ENCODE measurements around the gene BAD. TPM values are rescaled to one million over a fixed set of nuclear protein-coding genes. Genes with fewer than 3 reads are reported as not detected.
A peak's percentile ranks its signal among the peaks of the same experiment; 100 is the strongest.

The BAD gene
- total and polyA plus RNA-seq, 10 of the 15 experiments (the other 5 are each of a cell fraction or from before 2014, with no cell fraction given) = 1.5 to 67.2 (median 39.6) TPM

DNA sequence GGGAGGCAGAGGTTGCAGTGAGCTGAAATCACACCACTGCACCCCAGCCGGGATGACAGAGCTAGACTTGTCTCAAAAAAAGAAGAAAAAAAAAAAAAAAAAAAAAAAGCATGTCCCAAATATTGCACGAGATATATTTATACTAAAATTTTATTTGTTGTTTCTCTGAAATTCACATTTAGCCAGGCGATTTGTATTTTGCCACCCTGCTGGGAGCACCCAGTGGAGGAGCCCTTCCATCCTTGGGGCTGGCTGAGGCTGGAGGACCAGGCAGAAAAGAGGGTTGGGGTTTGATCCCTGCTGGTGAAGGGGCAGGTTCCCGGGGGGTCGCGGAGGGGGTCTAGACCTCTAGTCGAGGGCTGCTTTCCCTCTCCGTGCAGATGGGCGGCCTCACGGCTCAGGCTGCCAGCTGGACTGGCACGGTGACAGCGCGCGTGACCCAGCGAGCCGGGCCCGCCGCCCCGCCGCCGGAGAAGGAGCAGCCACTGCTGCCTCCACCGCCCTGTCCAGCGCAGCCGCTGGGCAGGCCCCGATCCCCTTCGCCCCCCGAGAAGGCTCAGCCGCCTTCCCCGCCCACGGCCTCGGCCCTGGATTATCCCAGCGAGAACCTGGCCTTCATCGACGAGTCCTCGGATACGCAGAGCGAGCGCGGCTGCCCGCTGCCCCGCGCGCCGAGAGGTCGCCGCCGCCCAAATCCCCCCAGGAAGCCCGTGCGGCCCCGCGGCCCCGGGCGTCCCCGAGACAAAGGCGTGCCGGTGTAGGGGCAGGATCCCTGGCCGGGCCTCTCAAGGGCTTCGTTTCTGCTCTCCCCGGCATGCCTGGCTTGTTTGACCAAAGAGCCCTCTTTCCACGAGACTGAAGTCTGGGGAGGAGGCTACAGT lies 14.7 kb upstream of the BAD start:
- ATAC-seq (no peak), FAIRE-seq (no peak), DNase-seq (ENCODE audit: low read depth, low spot score) (no peak)
- Histone ChIP-seq H4K20me1 (ENCODE audit: control insufficient read depth, insufficient read depth) (no peaks in the 10 kb centered on the region; the same call in 1 of the 2 replicates), H3K27ac (ENCODE audit: control insufficient read depth, insufficient read depth) (no peak overlapping the region), H2AFZ (ENCODE audit: control insufficient read depth, low read depth, low read length) (no peak overlapping the region), H3K9ac (ENCODE audit: control insufficient read depth, insufficient read depth, low read length) (no peak overlapping the region), H3K9me3 (replicated peaks; ENCODE audit: control insufficient read depth, insufficient read depth, low read length) (no peaks in the 10 kb centered on the region), H3K79me2 (ENCODE audit: control insufficient read depth, insufficient read depth, low read length) (no peaks in the 10 kb centered on the region), H3K4me2 (ENCODE audit: control insufficient read depth, insufficient read depth) (no peak overlapping the region), H3K4me1 (ENCODE audit: control insufficient read depth, insufficient read depth, low read length) (peaks cover 21% of the 10 kb centered on the region), H3K4me3 (no peak overlapping the region), H3K36me3 (ENCODE audit: control insufficient read depth in 2 of 2, insufficient read depth in 2 of 2, low read length in 1 of 2) (no peaks in the 10 kb centered on the region), H3K27me3 (replicated peaks in 1 of 2; ENCODE audit: control insufficient read depth in 2 of 2, insufficient read depth in 2 of 2, low read length in 1 of 2) (peaks cover 17 to 27% of the 10 kb centered on the region in 2 experiments)
- TF ChIP-seq SUZ12 (IDR thresholded peaks at IDR 0.05; ENCODE audit: unreplicated experiment) = peak; percentile 88
- no peak for TF ChIP-seq MYB (IDR thresholded peaks at IDR 0.05; ENCODE audit: borderline replicate concordance, low read depth, low read length)
- TF ChIP-seq BMI1 (IDR thresholded peaks at IDR 0.05; ENCODE audit: borderline replicate concordance) = no peak
- TF ChIP-seq NFIC (IDR thresholded peaks at IDR 0.05; ENCODE audit: low read depth, low read length) = no peak
- no peak for TF ChIP-seq TARDBP (IDR thresholded peaks at IDR 0.05; ENCODE audit: borderline replicate concordance)
- no peak for TF ChIP-seq RAD51 (IDR thresholded peaks at IDR 0.05)
- no peak for TF ChIP-seq EP300 (IDR thresholded peaks at IDR 0.05; ENCODE audit: borderline replicate concordance in 1 of 2, control insufficient read depth in 1 of 2, low read depth in 2 of 2, low read length in 2 of 2)
- 11% methylated on average over 33 of the region's 60 CpGs for WGBS (ENCODE audit: insufficient coverage, insufficient replicate concordance, low lambda C conversion rate, missing lambda C conversion rate)
- ChIA-PET SMC1A (ENCODE audit: uncharacterized antibody, unreplicated experiment) (no interaction called here), CTCF (interaction anchor here (1.5 kb wide), 1 partner anchor 56 kb away, joined by 3 read pairs; no protein-coding TSS in a partner anchor), POLR2A (interaction anchor here (0.6 kb wide), 2 partner anchors 17 to 383 kb away, joined by 3 to 4 read pairs; no protein-coding TSS in a partner anchor), RAD21 (ENCODE audit: unreplicated experiment) (no interaction called here)
- intact Hi-C loops (cut with micrococcal nuclease; ENCODE audit: unreplicated experiment) = no loop called here
- no TSS peak for BruUV-seq (replicated peaks)
- in situ Hi-C loops (cut with MboI) = no loop called here
